Ovary (tissue), 9 donors: ENCODE results near the gene PPP1R9A. TPM values are rescaled to one million over a fixed set of nuclear protein-coding genes. Genes with fewer than 3 reads are reported as not detected.
"Not testable (repeated sequence)": the region's sequence is repeated elsewhere in the genome, so short reads cannot be mapped to it uniquely, and the experiment has no call there.

Source experiments
- DNase-seq, 5 donors: peaks; one replicate each; pipeline ENCODE4 v3.0.0-alpha.2; 2019 to 2020
- H3K27ac ChIP-seq, 2 donors: fragments of 200-600 bp; one replicate each; pipeline versions ENCODE4 v1.5.1 to v1.8.0; 2019 to 2022
- H3K27me3 ChIP-seq: fragments of 200-600 bp; one replicate; pipeline ENCODE4 v1.8.0; 2022
- H3K36me3 ChIP-seq: fragments of 200-600 bp; sonication (generic); one replicate; pipeline ENCODE4 v1.5.1; 2019
- H3K4me1 ChIP-seq: one replicate; pipeline ENCODE4 v1.8.1; 2013; ENCODE audit warnings: mild to moderate bottlenecking, moderate library complexity; ENCODE audit not compliant: insufficient read depth
- H3K4me3 ChIP-seq: fragments of 200-600 bp; sonication (generic); one replicate; pipeline ENCODE4 v1.5.1; 2017
- H3K9me3 ChIP-seq, 2 donors: fragments of 200-600 bp in 1 of 2; sonication (generic) in 1 of 2; one replicate each; pipeline versions ENCODE4 v1.5.1 to v1.8.1; 2013 to 2019; ENCODE audit warnings: mild to moderate bottlenecking in 1 of 2, moderate library complexity in 1 of 2
- CTCF ChIP-seq, 3 donors: fragments of 450-650 bp in 2 of 3; fragments of 200-600 bp in 1 of 3; IDR thresholded peaks; one replicate each; pipeline versions ENCODE4 v1.5.1 to v1.8.0; 2016 to 2022; ENCODE audit warnings: antibody characterized with exemption in 3 of 3, mild to moderate bottlenecking in 1 of 3
- EP300 ChIP-seq: sonication (generic); formaldehyde crosslinking; IDR thresholded peaks from one replicate; pipeline ENCODE4 v1.6.1; 2017; ENCODE audit warnings: antibody characterized with exemption
- POLR2A ChIP-seq: fragments of 450-650 bp; IDR thresholded peaks from one replicate; pipeline ENCODE4 v1.6.1; 2017; ENCODE audit warnings: antibody characterized with exemption, mild to moderate bottlenecking, moderate library complexity
- WGBS, 3 donors: extraction: QIAGEN DNeasy Blood & Tissue Kit in 1 of 3; methylation state at CpG; one replicate each; pipeline versions ENCODE4 v1.1.5 to v1.1.7; 2013 to 2017; 5-methylcytosine and 5-hydroxymethylcytosine counted together
- intact Hi-C, 4 donors: fragments of 100-400 bp; cut with DNase I; formaldehyde crosslinking; loops; one replicate each; pipeline versions ENCODE4 v1.11.0 to v1.15.1; 2022 to 2023
- polyA plus RNA-seq, 2 donors: library from polyadenylated mRNA; stranded (reverse); fragments of 200-250 nt in 1 of 2; fragments of 350-450 nt in 1 of 2; fragmentation: Illumina TruSeq in 1 of 2; extraction: RNeasy Lipid Tissue Mini Kit (QIAGEN cat#74804) in 1 of 2; gene quantifications; one replicate each; pipeline ENCODE4 v1.2.3, GENCODE V29; 2013 to 2014
- total RNA-seq, 7 donors: library from RNA; depleted of rRNA in 2 of 7; stranded (reverse); fragments of >200 nt in 2 of 7; fragmentation: NEBNext Ultra II Directional in 3 of 7; extraction: Animal tissue kit (Norgen Biotek cat#: 25700) in 3 of 7; gene quantifications; one replicate each; pipeline versions ENCODE4 v1.1.0 to v1.2.4, GENCODE V29; 2016 to 2023
- donor health status: DM: no; HTN: no; CAD: no; lungs with moderate emphysema.
- donor health status: DM: no; HTN: no; CAD: no.
- donor health status: Bipolar disorder and iron deficiency.
- donor health status: DM: yes; HTN: yes; CAD: no.
- donor health status: DM: no; HTN: no; CAD: no.
- donor health status: DM: yes; HTN: yes; CAD: no.

PPP1R9A gene
- total and polyA plus RNA-seq, 9 donors = 2.4 to 32.2 (median 11.2) TPM

DNA sequence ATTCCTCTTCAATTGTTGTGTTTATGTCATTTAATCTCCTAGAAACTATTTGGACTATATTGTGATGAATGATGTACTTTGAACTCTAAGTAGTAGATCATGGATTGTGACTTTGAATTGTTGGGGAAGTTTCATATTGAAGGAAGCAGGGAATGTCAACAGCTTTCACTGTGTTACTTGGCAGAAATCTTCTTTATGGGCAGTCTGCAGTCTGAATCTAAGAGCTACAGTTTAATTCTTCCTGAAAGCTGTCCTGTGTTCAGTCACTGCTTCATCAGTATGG lies 91.6 kb downstream of the PPP1R9A start:
- intact Hi-C loops = no loop called here
- H3K27ac ChIP-seq = no peak overlapping the region
- H3K4me3 ChIP-seq = no peak overlapping the region
- no peaks in the 10 kb centered on the region for H3K36me3 ChIP-seq
- no peaks in the 10 kb centered on the region for H3K4me1 ChIP-seq
- H3K27me3 ChIP-seq = no peaks in the 10 kb centered on the region
- no peaks in the 10 kb centered on the region for H3K9me3 ChIP-seq
- no peak for DNase-seq
- no peak for TF ChIP-seq CTCF (IDR thresholded peaks at IDR 0.05)
- TF ChIP-seq POLR2A = no peak
- TF ChIP-seq EP300 = no peak

GRCh38 chr7:94999601-95000000 lies 92.2 kb downstream of the PPP1R9A start:
- intact Hi-C loops, H3K27ac ChIP-seq, H3K27me3 ChIP-seq, H3K9me3 ChIP-seq, DNase-seq, H3K4me3 ChIP-seq, H3K4me1 ChIP-seq, H3K36me3 ChIP-seq: not testable (repeated sequence)
- WGBS, 3 donors = 96 to 99% (median 98%) methylated on average over 5 of the region's 5 CpGs

DNA sequence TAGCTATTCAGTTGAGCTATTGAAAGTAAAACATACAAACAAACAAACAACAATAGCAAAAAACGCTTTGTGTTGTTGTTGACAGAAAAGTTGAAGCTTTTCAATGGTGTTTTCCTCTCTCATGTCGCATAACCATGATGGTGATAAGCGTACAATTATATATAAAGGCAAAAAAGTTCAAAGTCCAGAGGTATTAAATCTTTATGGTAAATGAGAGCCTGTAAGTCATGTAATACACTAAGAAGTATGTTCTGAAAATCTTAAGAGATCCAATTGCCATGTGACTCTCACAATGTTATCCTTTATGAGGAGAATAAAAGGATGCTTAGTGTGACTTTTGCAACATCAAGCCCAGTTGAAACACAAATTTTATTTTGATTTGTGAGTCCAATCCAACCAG lies 93.9 kb downstream of the PPP1R9A start:
- Histone ChIP-seq H3K27me3 (no peaks in the 10 kb centered on the region), H3K4me3 (no peak overlapping the region), H3K4me1 (no peaks in the 10 kb centered on the region), H3K36me3 (no peaks in the 10 kb centered on the region), H3K27ac (no peak overlapping the region), H3K9me3 (no peaks in the 10 kb centered on the region)
- TF ChIP-seq POLR2A (no peak), EP300 (no peak), CTCF (IDR thresholded peaks at IDR 0.05) (no peak)
- DNase-seq = no peak
- whole genome bisulfite sequencing, 3 donors = 96 to 98% (median 97%) methylated on average over 3 of the region's 3 CpGs
- intact Hi-C loops = no loop called here

GRCh38 chr7:95001815-95002561 lies 94.6 kb downstream of the PPP1R9A start:
- DNase-seq = no peak
- Histone ChIP-seq H3K27ac (no peak overlapping the region), H3K36me3 (no peaks in the 10 kb centered on the region), H3K4me3 (no peak overlapping the region), H3K27me3 (no peaks in the 10 kb centered on the region), H3K4me1 (no peaks in the 10 kb centered on the region), H3K9me3 (no peaks in the 10 kb centered on the region)
- TF ChIP-seq CTCF (IDR thresholded peaks at IDR 0.05) (no peak), POLR2A (no peak), EP300 (no peak)
- intact Hi-C loops = no loop called here
- whole genome bisulfite sequencing, 3 donors = 94 to 96% (median 96%) methylated on average over 5 of the region's 5 CpGs

DNA sequence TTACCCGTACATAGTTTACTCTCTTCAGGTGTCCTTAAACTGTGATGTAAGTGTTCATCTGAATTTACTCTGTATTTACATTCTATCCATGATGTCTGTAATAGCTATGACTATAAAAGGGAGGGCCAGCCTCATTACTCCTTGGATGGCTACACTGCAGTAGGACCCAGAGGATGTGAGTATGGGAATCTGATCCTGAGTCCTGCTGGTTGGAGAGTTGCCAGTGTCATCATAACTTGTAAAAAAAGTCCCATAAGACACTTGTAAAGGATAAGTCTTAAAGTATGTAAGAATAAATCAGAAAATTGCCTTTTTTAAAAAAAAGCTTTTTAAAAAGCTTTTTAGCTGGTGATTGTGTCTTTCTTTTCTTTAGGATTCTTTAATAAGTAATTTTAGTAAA lies 95.4 kb downstream of the PPP1R9A start:
- TF ChIP-seq CTCF (IDR thresholded peaks at IDR 0.05) (no peak), POLR2A (no peak), EP300 (no peak)
- Histone ChIP-seq H3K9me3 (no peaks in the 10 kb centered on the region), H3K36me3 (no peaks in the 10 kb centered on the region), H3K27ac (no peak overlapping the region), H3K27me3 (no peaks in the 10 kb centered on the region), H3K4me1 (no peaks in the 10 kb centered on the region), H3K4me3 (no peak overlapping the region)
- WGBS, 3 donors = 93 to 100% (median 98%) methylated on average over 1 of the region's 1 CpG
- intact Hi-C loops = no loop called here
- no peak for DNase-seq
